ENCODE results near the gene CDKN2B-AS1. TPM values are rescaled to one million over a fixed set of nuclear protein-coding genes. Genes with fewer than 3 reads are reported as not detected.

CDKN2B-AS1 gene
- polyA plus RNA-seq, 1 donor (not counting 4 experiments of a cell fraction or from before 2014, with no cell fraction given) = 1.1 TPM

- H3K27me3 ChIP-seq (ENCODE audit: control insufficient read depth, extremely low read depth, insufficient read depth, low read length) = no peaks in the 10 kb centered on the region
- no peaks in the 10 kb centered on the region for H3K36me3 ChIP-seq (ENCODE audit: control insufficient read depth in 2 of 2, extremely low read depth in 1 of 2, insufficient read depth in 2 of 2, low read length in 2 of 2)
- H3K27ac ChIP-seq (ENCODE audit: control insufficient read depth, insufficient read depth, low read length) = no peak overlapping the region
- DNase-seq (ENCODE audit: low read depth, low spot score) = no peak
- no peak overlapping the region for H3K9ac ChIP-seq (ENCODE audit: control insufficient read depth, extremely low read depth, insufficient read depth, low read length)
- H3K4me2 ChIP-seq (ENCODE audit: control insufficient read depth, extremely low read depth, insufficient read depth, low read depth, low read length) = no peak overlapping the region
- TF ChIP-seq CTCF (optimal IDR thresholded peaks at IDR 0.05 in 1 of 3, IDR thresholded peaks at IDR 0.05 in 1 of 3, conservative IDR thresholded peaks at IDR 0.05 in 1 of 3; ENCODE audit: extremely low read depth in 1 of 3, insufficient read depth in 2 of 3, low read length in 3 of 3) (no peak), EZH2 (IDR thresholded peaks at IDR 0.05; ENCODE audit: low read length) (no peak)
- peaks cover 44% of the 10 kb centered on the region for H3K4me1 ChIP-seq (ENCODE audit: control insufficient read depth, extremely low read depth, insufficient read depth, low read length)
- dilution Hi-C loops (cut with MboI; ENCODE audit: extremely low pct_ligation_motif_present, low sequenced_read_pairs) = no loop called here
- H3K9me3 ChIP-seq (ENCODE audit: control insufficient read depth, low read depth, low read length) = no peaks in the 10 kb centered on the region
- H3K9me1 ChIP-seq (ENCODE audit: control insufficient read depth, extremely low read depth, insufficient read depth, low read length) = no peaks in the 10 kb centered on the region
- FAIRE-seq = peak; percentile 34
- no peaks in the 10 kb centered on the region for H4K20me1 ChIP-seq (ENCODE audit: control insufficient read depth, extremely low read depth, insufficient read depth, low read length)
- H3K79me2 ChIP-seq (ENCODE audit: control insufficient read depth, insufficient read depth, low read length) = no peaks in the 10 kb centered on the region
- H3K4me3 ChIP-seq (ENCODE audit: control insufficient read depth in 2 of 3, extremely low read depth in 1 of 3, insufficient read depth in 2 of 3, low read depth in 1 of 3, low read length in 3 of 3) = no peak overlapping the region
- no peak overlapping the region for H2AFZ ChIP-seq (ENCODE audit: control insufficient read depth, low read length)
Observed at GRCh38 chr9:22143799-22144625, 149.4 kb downstream of the CDKN2B-AS1 start.

GRCh38 chr9:22146604-22147003 is 152.0 kb downstream of the CDKN2B-AS1 start:
- no peaks in the 10 kb centered on the region for H3K9me1 ChIP-seq (ENCODE audit: control insufficient read depth, extremely low read depth, insufficient read depth, low read length)
- H3K4me3 ChIP-seq (ENCODE audit: control insufficient read depth in 2 of 3, extremely low read depth in 1 of 3, insufficient read depth in 2 of 3, low read depth in 1 of 3, low read length in 3 of 3) = no peak overlapping the region
- H3K79me2 ChIP-seq (ENCODE audit: control insufficient read depth, insufficient read depth, low read length) = no peaks in the 10 kb centered on the region
- H3K4me2 ChIP-seq (ENCODE audit: control insufficient read depth, extremely low read depth, insufficient read depth, low read depth, low read length) = no peak overlapping the region
- no peaks in the 10 kb centered on the region for H4K20me1 ChIP-seq (ENCODE audit: control insufficient read depth, extremely low read depth, insufficient read depth, low read length)
- no peaks in the 10 kb centered on the region for H3K36me3 ChIP-seq (ENCODE audit: control insufficient read depth in 2 of 2, extremely low read depth in 1 of 2, insufficient read depth in 2 of 2, low read length in 2 of 2)
- DNase-seq (ENCODE audit: low read depth, low spot score) (no peak), FAIRE-seq (no peak)
- H3K27ac ChIP-seq (ENCODE audit: control insufficient read depth, insufficient read depth, low read length) = no peak overlapping the region
- peaks cover 45% of the 10 kb centered on the region for H3K4me1 ChIP-seq (ENCODE audit: control insufficient read depth, extremely low read depth, insufficient read depth, low read length)
- TF ChIP-seq EZH2 (IDR thresholded peaks at IDR 0.05; ENCODE audit: low read length) = no peak
- no peaks in the 10 kb centered on the region for H3K9me3 ChIP-seq (ENCODE audit: control insufficient read depth, low read depth, low read length)
- no peaks in the 10 kb centered on the region for H3K27me3 ChIP-seq (ENCODE audit: control insufficient read depth, extremely low read depth, insufficient read depth, low read length)
- H2AFZ ChIP-seq (ENCODE audit: control insufficient read depth, low read length) = no peak overlapping the region
- H3K9ac ChIP-seq (ENCODE audit: control insufficient read depth, extremely low read depth, insufficient read depth, low read length) = no peak overlapping the region
- dilution Hi-C loops (cut with MboI; ENCODE audit: extremely low pct_ligation_motif_present, low sequenced_read_pairs) = no loop called here

All from keratinocyte (primary cell).